SH-SY5Y (cell line): Measurements from ENCODE around the gene NELL2.

Experiments used
- GATA2 ChIP-seq: IDR thresholded peaks from 2 replicates; pipeline ENCODE4 v1.6.1; 2011; ENCODE audit warnings: mild to moderate bottlenecking, low read depth, low read length
- GATA3 ChIP-seq: IDR thresholded peaks from 2 replicates; pipeline ENCODE4 v1.6.1; 2011; ENCODE audit warnings: low read depth, mild to moderate bottlenecking, low read length, moderate library complexity

GRCh38 chr12:44565163-44565562, 311.0 kb downstream of the NELL2 start:
- TF ChIP-seq GATA2 (no peak), GATA3 (no peak)
